M059J (cell line): Measurements from ENCODE around the gene FAM76B. TPM values are rescaled to one million over a fixed set of nuclear protein-coding genes. Genes with fewer than 3 reads are reported as not detected.

Experiments
- DNase-seq: peaks from one replicate; pipeline ENCODE4 v3.0.0-alpha.2; 2012; ENCODE audit warnings: low read depth
- total RNA-seq: library from RNA; depleted of rRNA; stranded (reverse); fragments of >200 nt; shearing (Covaris generic); gene quantifications from 2 replicates; pipeline ENCODE4 v1.2.3, GENCODE V29; 2014; rRNA removed

Gene FAM76B
- total RNA-seq, 1 experiment from 2014 or later: 16.2 TPM

DNA sequence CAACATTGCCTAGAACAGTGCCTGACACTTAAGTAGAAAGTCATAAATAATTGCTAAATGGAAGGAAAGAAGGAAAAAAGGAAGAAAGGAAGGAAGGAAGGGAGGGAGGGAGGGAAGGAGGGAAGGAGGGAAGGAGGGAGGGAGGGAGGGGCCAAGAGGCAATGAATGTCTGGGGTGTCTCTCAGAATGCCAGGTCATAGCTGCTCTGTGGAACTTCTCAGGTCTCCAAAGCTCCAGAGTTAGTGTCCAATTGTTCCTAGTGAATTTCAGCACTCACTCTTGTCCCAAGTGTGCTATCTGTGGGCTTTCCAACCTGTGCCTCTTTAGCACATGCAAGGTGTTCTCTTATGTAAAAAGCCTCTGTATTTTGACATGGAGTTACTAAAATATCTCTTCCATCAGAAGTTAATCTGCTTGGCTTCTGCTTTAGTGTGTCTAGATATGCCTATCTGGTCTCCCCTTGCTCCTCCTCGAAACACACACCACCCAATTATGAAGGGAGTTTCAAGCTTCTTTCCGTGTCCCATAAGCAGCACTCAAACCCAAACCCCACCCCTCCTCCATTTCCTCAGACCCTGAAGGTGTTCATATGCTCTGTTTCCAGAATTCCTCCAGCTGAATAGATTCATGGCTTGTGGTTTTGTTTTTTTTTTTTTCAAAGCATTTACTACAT is 56.5 kb downstream of the FAM76B start:
- DNase-seq: no peak

DNA sequence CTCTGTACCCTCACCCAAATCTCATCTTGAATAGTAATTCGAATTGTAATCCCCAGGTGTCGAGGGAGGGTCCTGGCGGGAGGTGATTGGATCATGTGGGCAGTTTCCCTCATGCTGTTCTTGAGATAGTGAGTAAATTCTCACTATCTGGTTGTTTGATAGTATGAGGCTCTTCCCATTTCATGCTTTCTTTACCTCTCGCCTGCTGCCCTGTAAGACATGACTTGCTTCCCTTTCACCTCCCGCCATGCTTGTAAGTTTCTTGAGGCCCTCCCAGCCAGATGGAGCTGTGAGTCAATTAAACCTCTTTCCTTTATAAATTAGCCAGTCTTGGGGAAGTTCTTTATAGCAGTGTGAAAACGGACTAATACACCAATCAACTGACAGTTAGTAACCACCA is 60.1 kb downstream of the FAM76B start:
- no peak for DNase-seq

DNA sequence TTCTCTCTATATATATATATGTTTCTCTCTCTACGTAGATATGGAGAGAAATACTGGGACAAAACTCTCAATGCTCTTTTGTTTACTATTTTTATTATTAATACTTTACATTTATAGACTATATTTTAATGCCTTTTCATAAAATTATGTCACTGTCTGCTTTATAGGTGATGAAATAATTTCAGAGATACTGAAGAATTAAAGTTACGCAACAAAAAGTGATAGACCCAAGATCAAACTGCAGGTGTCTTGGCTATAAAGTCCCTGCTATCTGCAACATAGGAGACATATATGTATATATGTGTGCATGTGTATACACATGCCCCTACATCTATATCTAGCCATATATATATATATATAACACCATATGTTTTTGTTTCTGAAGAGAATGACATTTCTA is 60.8 kb downstream of the FAM76B start:
- no peak for DNase-seq

DNA sequence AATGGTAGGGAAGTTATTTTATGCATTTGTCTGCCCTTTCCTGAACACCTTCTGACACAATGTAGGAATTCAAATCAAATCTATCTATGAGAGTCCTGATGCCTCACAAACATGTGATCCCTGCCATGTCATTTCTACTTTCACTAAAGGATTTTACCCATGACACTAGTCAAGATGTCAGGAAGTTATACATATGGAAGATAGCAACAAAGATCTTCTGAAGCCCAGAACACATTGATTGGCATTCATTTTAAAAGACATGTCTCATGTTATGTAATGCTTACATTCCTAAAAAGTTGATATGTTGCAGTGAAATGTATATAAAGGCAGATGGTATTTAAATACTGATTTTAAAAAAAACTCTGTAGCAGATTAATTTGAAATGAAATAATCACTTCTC is 61.5 kb downstream of the FAM76B start:
- DNase-seq: no peak

DNA sequence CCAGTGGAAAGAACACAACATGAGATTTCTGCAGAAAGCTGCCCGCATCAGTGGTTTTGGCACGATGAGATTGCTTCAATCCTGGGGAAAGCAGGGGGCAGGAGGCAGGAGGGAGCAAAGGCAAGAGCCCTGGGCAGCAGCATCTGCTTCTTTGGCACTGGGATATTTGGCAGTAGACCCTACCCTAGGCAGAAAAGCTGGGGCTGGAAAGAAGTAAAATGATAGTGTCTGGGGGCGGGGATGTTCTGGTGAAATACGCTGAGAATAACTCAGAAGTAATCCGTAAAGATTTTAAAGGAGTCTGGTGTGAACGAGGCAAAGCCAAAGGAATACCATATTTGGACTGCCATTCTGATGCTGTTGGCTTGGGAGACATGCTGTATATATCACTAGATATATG is 62.0 kb downstream of the FAM76B start:
- no peak for DNase-seq

DNA sequence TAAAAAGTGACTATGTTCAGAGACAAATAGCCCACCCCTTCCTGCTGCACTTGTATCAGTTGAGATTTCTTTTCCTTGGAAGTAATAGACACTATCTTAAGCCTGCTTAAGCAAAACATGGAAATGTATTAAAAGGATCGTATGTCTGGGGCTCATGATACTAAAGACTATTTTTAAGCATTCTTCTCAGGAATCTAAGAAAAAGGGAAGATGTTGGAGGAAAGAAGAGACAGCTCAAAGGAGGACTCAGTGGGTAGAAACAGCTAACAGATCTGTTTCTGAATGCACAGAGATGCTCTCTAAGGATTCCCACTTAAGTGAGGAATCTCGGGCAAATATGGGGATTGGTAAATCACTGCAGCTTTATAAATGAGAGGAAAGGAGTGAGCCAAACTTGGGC is 62.5 kb downstream of the FAM76B start:
- no peak for DNase-seq

DNA sequence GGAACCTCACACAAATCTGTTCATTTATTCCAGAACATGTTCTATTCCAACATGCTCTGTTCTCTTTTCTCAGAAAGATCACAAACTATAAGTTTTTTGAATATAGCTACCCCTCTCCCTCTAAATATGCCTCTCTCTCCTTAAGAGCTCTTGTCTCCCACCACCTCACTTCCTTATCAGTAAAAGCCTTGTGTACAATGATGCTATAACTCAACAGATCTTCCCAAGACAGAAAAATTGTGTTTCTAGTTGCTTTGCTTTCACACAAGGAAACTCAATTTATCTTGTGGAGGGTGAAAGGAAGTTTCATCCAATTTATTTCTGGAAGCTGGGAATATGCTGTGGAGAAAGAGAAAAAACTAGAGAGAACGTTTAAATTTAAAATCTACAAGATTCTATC is 64.4 kb downstream of the FAM76B start:
- DNase-seq: no peak

DNA sequence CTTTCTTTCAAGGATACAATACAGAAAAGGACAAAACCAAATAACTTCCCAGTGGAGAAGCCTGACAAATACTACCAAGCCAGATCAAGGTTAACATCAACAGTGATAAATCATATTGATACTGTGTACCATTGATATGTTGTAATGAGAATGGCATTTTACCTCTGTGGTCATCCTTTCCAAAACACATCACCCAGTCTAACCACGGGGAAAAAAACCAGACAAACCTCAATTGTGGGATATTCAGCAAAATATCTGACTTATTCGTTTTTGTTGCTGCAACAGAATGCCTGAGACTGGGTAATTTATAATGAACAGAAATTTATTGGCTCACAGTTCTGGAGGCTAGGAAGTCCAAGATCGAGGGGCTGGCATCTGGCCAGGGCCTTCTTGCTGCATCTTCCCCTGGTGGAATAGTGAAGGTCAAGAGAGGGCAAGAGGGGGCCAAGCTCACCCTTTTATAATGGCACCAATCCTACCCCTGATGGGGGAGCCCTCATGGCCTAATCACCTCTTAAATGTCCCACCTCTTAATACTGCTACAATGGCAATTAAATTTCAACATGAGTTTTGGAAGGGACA is 66.1 kb downstream of the FAM76B start:
- no peak for DNase-seq

DNA sequence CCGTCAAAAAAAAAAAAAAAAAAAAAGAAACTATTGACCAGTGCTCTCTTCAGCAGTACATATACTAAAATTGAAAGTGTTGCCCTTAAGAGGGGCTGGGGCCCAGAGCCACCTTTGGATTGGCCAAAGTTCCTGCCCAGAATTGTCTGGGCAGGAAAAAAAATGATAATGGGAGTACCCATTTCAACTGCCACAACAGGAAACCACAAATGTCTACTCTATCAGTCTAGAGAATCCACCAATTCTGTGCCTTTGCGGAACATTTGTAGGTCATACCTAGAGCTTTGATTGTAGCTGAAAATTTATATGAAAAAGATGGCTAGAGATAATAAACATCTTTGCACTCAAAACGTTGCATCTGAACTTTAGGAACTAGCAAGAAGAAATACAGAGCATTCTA is 69.4 kb downstream of the FAM76B start:
- DNase-seq: no peak

Other genes with a start within 250 kb of the FAM76B start
- gene CEP57, start 716 bp upstream of the FAM76B start, total RNA-seq: 48.0 and 60.5 TPM in 2 replicates
- 34.4 and 43.3 TPM in 2 replicates for gene MTMR2, start 134.3 kb upstream of the FAM76B start, total RNA-seq